ENCODE data around the gene GRID2IP.

The GRID2IP gene

DNA sequence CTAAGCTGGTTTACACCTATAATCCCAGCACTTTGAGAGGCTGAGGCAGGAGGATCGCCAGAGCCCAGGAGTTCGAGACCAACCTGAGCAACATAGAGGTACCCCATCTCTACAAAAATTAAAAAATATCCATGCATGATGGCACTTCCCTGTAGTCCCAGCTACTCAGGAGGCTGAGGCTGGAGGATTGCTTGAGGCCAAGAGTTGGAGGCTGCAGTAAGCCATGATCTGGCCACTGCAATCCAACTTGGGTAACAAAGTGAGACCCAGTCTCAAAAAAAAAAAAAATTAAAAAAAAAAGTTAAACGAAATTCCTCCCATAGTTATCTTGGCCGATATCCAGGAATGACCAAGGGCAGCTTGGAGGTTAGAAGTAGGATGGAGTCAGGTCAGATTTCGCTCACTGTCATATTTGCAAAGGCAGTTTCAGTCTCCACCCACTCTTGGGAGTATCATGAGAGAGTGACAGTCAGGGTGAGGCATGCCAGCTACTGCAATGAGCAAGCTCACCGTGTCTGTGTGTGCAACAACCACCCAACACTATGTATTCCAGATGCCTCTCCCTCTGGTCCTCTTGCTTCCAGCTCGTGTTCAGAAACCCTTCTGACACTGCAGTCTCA, 20.0 kb upstream of the GRID2IP start:
- Histone ChIP-seq H3K4me3 (ENCODE audit: low read depth, low read length) (no peak overlapping the region), H3K27ac (ENCODE audit: extremely low read depth, low read depth, low read length) (no peak overlapping the region), H3K4me1 (ENCODE audit: control insufficient read depth, insufficient read depth, low read length) (no peaks in the 10 kb centered on the region; the same call in 1 of the 2 replicates), H3K36me3 (ENCODE audit: control insufficient read depth in 2 of 2, insufficient read depth in 1 of 2, low read length in 2 of 2) (no peaks in the 10 kb centered on the region), H3K9me3 (ENCODE audit: control insufficient read depth, insufficient read depth, low read depth, low read length) (no peaks in the 10 kb centered on the region)
- ChIA-PET CTCF (interaction anchor here (0.6 to 0.7 kb wide), 2 partner anchors 184 to 285 kb away, joined by 3 read pairs; no protein-coding TSS in a partner anchor), POLR2A (interaction anchor here (0.7 kb wide), 1 partner anchor 60 kb away, joined by 3 read pairs; no protein-coding TSS in a partner anchor)
- TF ChIP-seq ZNF792 (tag by site-specific recombination; IDR thresholded peaks at IDR 0.05) (no peak), KLF1 (tag by site-specific recombination; IDR thresholded peaks at IDR 0.05) (no peak), ZNF354C (tag by site-specific recombination; IDR thresholded peaks at IDR 0.05; ENCODE audit: borderline replicate concordance, low read depth) (no peak), ZNF837 (tag by site-specific recombination; IDR thresholded peaks at IDR 0.05) (no peak), OVOL3 (tag by site-specific recombination; IDR thresholded peaks at IDR 0.05) (no peak), ZBTB8A (tag by site-specific recombination; IDR thresholded peaks at IDR 0.05) (no peak), MZF1 (tag by site-specific recombination; IDR thresholded peaks at IDR 0.05; ENCODE audit: borderline replicate concordance) (no peak), ZNF791 (tag by site-specific recombination; IDR thresholded peaks at IDR 0.05) (no peak), ZNF510 (tag by site-specific recombination; IDR thresholded peaks at IDR 0.05; ENCODE audit: insufficient replicate concordance) (no peak), ZNF555 (tag by site-specific recombination; conservative IDR thresholded peaks at IDR 0.05) (no peak), PRDM1 (tag by site-specific recombination; IDR thresholded peaks at IDR 0.05) (no peak), ZNF121 (tag by site-specific recombination; IDR thresholded peaks at IDR 0.05) (no peak), YY2 (tag by site-specific recombination; IDR thresholded peaks at IDR 0.05) (no peak), GLIS1 (tag by site-specific recombination; IDR thresholded peaks at IDR 0.05) (no peak)
- TF ChIP-seq, protein P1, sequence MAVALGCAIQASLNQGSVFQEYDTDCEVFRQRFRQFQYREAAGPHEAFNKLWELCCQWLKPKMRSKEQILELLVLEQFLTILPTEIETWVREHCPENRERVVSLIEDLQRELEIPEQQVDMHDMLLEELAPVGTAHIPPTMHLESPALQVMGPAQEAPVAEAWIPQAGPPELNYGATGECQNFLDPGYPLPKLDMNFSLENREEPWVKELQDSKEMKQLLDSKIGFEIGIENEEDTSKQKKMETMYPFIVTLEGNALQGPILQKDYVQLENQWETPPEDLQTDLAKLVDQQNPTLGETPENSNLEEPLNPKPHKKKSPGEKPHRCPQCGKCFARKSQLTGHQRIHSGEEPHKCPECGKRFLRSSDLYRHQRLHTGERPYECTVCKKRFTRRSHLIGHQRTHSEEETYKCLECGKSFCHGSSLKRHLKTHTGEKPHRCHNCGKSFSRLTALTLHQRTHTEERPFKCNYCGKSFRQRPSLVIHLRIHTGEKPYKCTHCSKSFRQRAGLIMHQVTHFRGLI (tag by site-specific recombination; IDR thresholded peaks at IDR 0.05), result no peak
- TF ChIP-seq, protein P2, sequence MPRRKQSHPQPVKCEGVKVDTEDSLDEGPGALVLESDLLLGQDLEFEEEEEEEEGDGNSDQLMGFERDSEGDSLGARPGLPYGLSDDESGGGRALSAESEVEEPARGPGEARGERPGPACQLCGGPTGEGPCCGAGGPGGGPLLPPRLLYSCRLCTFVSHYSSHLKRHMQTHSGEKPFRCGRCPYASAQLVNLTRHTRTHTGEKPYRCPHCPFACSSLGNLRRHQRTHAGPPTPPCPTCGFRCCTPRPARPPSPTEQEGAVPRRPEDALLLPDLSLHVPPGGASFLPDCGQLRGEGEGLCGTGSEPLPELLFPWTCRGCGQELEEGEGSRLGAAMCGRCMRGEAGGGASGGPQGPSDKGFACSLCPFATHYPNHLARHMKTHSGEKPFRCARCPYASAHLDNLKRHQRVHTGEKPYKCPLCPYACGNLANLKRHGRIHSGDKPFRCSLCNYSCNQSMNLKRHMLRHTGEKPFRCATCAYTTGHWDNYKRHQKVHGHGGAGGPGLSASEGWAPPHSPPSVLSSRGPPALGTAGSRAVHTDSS (tag by site-specific recombination; IDR thresholded peaks at IDR 0.05), result no peak
- TF ChIP-seq, protein P3, sequence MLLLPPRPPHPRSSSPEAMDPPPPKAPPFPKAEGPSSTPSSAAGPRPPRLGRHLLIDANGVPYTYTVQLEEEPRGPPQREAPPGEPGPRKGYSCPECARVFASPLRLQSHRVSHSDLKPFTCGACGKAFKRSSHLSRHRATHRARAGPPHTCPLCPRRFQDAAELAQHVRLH (tag by site-specific recombination; IDR thresholded peaks at IDR 0.05), result no peak
- TF ChIP-seq, protein P4, sequence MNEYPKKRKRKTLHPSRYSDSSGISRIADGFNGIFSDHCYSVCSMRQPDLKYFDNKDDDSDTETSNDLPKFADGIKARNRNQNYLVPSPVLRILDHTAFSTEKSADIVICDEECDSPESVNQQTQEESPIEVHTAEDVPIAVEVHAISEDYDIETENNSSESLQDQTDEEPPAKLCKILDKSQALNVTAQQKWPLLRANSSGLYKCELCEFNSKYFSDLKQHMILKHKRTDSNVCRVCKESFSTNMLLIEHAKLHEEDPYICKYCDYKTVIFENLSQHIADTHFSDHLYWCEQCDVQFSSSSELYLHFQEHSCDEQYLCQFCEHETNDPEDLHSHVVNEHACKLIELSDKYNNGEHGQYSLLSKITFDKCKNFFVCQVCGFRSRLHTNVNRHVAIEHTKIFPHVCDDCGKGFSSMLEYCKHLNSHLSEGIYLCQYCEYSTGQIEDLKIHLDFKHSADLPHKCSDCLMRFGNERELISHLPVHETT (tag by site-specific recombination; IDR thresholded peaks at IDR 0.05), result no peak
- TF ChIP-seq, protein P5, sequence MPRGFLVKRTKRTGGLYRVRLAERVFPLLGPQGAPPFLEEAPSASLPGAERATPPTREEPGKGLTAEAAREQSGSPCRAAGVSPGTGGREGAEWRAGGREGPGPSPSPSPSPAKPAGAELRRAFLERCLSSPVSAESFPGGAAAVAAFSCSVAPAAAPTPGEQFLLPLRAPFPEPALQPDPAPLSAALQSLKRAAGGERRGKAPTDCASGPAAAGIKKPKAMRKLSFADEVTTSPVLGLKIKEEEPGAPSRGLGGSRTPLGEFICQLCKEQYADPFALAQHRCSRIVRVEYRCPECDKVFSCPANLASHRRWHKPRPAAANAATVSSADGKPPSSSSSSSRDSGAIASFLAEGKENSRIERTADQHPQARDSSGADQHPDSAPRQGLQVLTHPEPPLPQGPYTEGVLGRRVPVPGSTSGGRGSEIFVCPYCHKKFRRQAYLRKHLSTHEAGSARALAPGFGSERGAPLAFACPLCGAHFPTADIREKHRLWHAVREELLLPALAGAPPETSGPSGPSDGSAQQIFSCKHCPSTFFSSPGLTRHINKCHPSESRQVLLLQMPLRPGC (tag by site-specific recombination; IDR thresholded peaks at IDR 0.05), result no peak

All from HEK293 (cell line).